Posterior cingulate gyrus (tissue), 11 donors: ENCODE data around the gene IFNA7.
"Not testable (repeated sequence)": the region's sequence is repeated elsewhere in the genome, so short reads cannot be mapped to it uniquely, and the experiment has no call there.

Experiments
- DNase-seq, 10 donors: peaks; one replicate each; pipeline versions ENCODE4 v3.0.0 to v3.0.0-alpha.2; 2020 to 2021; ENCODE audit warnings: mixed read lengths in 3 of 10
- intact Hi-C: fragments of 100-400 bp; cut with DNase I; formaldehyde crosslinking; loops from one replicate; pipeline ENCODE4 v1.15.1; 2023

IFNA7 gene

GRCh38 chr9:21202105-21202504, at the start of gene IFNA7:
Gene IFNA7 (minus strand): TSS chr9:21202205. CDS start chr9:21202165, 40 bp downstream.
- intact Hi-C loops, DNase-seq: not testable (repeated sequence)

GRCh38 chr9:21251638-21252037, 49.6 kb upstream of the IFNA7 start:
- DNase-seq, result no peak
- intact Hi-C loops, result loop anchor here (5.0 kb wide), 1 partner anchor 146 kb away; no protein-coding TSS in a partner anchor

GRCh38 chr9:21251190-21251589, 49.2 kb upstream of the IFNA7 start:
- DNase-seq, result no peak
- intact Hi-C loops, result loop anchor here (5.0 kb wide), 1 partner anchor 146 kb away; no protein-coding TSS in a partner anchor

- no peak for DNase-seq
- intact Hi-C loops, result no loop called here
These were observed 42.8 kb upstream of the IFNA7 start for GRCh38 chr9:21244836-21245235.

- no peak for DNase-seq
- intact Hi-C loops, result loop anchor here (10.0 kb wide), 1 partner anchor 555 kb away; no protein-coding TSS in a partner anchor
These were observed 37.9 kb upstream of the IFNA7 start, which contains the start of gene IFNA14 for GRCh38 chr9:21239911-21240310. Gene IFNA14 (minus strand): TSS chr9:21240005. CDS start chr9:21239935, 70 bp downstream.

GRCh38 chr9:21236360-21236714, 34.3 kb upstream of the IFNA7 start:
- not testable (repeated sequence) for DNase-seq
- intact Hi-C loops, result loop anchor here (10.0 kb wide), 1 partner anchor 558 kb away; no protein-coding TSS in a partner anchor

GRCh38 chr9:21235468-21236359, 33.7 kb upstream of the IFNA7 start:
- DNase-seq, result peak in 5 of 10 donors; percentile 17 to 83 (median 23)
- intact Hi-C loops, result loop anchor here (10.0 kb wide), 1 partner anchor 559 kb away; no protein-coding TSS in a partner anchor

GRCh38 chr9:21234153-21234687, 32.2 kb upstream of the IFNA7 start:
- intact Hi-C loops, result loop anchor here (10.0 kb wide), 1 partner anchor 561 kb away; no protein-coding TSS in a partner anchor
- no peak for DNase-seq

GRCh38 chr9:21233258-21233657, 31.3 kb upstream of the IFNA7 start:
- no peak for DNase-seq
- intact Hi-C loops, result loop anchor here (10.0 kb wide), 1 partner anchor 562 kb away; no protein-coding TSS in a partner anchor

GRCh38 chr9:21228122-21228521, 26.1 kb upstream of the IFNA7 start, which contains the start of gene IFNA17:
Gene IFNA17 (minus strand): TSS chr9:21228222. CDS start chr9:21228173, 49 bp downstream.
- no peak for DNase-seq
- intact Hi-C loops, result no loop called here

GRCh38 chr9:21217211-21217610, 15.2 kb upstream of the IFNA7 start, which contains the start of gene IFNA16:
Gene IFNA16 (minus strand): TSS chr9:21217311. CDS start chr9:21217305, 6 bp downstream.
- DNase-seq, intact Hi-C loops: not testable (repeated sequence)

- intact Hi-C loops, DNase-seq: not testable (repeated sequence)
These were observed 11.7 kb upstream of the IFNA7 start for GRCh38 chr9:21213411-21214326.

- intact Hi-C loops, result not testable (repeated sequence)
These were observed 10.2 kb upstream of the IFNA7 start for GRCh38 chr9:21212160-21212559.

GRCh38 chr9:21210782-21211181, 8.8 kb upstream of the IFNA7 start:
- DNase-seq, intact Hi-C loops: not testable (repeated sequence)

More at GRCh38 chr9:21212160-21212559, 10.2 kb upstream of the IFNA7 start:
- not testable (repeated sequence) for DNase-seq

- no peak for DNase-seq
These were observed 8.3 kb upstream of the IFNA7 start for GRCh38 chr9:21210311-21210710.

GRCh38 chr9:21207043-21207442, 5.0 kb upstream of the IFNA7 start, which contains the start of gene IFNA10:
Gene IFNA10 (minus strand): TSS chr9:21207143. CDS start chr9:21207097, 46 bp downstream.
- DNase-seq, intact Hi-C loops: not testable (repeated sequence)

More at GRCh38 chr9:21210311-21210710, 8.3 kb upstream of the IFNA7 start:
- intact Hi-C loops, result no loop called here

GRCh38 chr9:21205204-21205603, 3.2 kb upstream of the IFNA7 start:
- no peak for DNase-seq
- intact Hi-C loops, result no loop called here

- DNase-seq, result peak in 1 of 10 donors; percentile 42
- intact Hi-C loops, result not testable (repeated sequence)
These were observed 6.9 kb downstream of the IFNA7 start for GRCh38 chr9:21194867-21195776.
